HEK293T (cell line): ENCODE data around the gene ZDHHC7.

ENCODE experiments used
- ELF4 ChIP-seq: fragments of 450-650 bp; IDR thresholded peaks from 2 replicates; pipeline ENCODE4 v1.6.1; 2017; ENCODE audit warnings: antibody characterized with exemption
- FOXK2 ChIP-seq: fragments of 450-650 bp; IDR thresholded peaks from 2 replicates; pipeline ENCODE4 v1.6.1; 2016; ENCODE audit warnings: mild to moderate bottlenecking
- NFRKB ChIP-seq: fragments of 450-650 bp; IDR thresholded peaks from 2 replicates; pipeline ENCODE4 v1.6.1; 2016; ENCODE audit warnings: mild to moderate bottlenecking, moderate library complexity

DNA sequence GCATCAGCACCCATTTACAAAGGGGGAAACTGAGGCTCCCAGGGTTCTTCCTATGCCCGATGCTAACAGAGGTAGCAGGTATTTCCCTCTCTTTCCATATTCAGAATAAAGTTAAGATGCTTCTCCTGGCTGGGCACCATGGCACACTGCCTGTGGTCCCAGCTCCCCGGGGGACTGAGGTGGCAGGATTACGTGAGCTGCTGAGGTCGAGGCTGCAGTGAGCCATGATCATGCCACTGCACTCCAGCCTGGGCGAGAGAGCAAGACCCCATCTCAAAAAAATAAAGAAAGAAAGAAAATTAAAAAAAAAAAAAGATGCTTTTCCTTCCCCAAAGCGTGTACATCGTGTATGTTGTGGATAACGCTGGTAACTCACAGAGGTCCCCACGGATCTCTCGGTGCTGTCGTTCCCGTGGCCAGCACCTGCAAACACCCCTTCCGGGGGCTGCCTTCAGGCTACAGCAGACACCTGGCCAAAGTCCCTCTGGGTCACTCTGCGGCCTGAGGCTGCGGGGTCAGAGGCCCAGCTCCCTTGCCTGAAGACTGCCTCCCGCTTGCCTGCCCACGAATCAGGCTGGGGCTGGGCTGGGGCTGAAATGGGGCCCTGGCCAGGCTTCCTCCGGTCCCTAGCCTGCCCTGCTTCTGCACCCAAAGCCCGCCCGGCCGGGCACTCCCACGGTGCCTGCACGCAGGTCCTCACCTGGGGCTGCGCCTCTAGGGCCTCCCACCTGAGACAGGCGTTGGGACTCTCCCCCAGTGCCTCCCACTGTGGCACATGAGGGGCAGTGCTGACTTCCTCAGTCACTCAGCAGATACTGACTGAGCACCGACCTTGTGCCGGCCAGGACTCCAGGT is 63.1 kb downstream of the ZDHHC7 start:
- TF ChIP-seq FOXK2: no peak
- no peak for TF ChIP-seq NFRKB
- no peak for TF ChIP-seq ELF4
